NCI-H1105 treated with DMSO at 0.1 percent for 48 hours (cell line): ENCODE results near the gene HIRIP3.
"Not testable (repeated sequence)": the region's sequence is repeated elsewhere in the genome, so short reads cannot be mapped to it uniquely, and the experiment has no call there.

Source experiments
- DNase-seq: peaks from one replicate; lab custom pipeline; 2025; lab: John Stamatoyannopoulos, UW

Gene HIRIP3

DNA sequence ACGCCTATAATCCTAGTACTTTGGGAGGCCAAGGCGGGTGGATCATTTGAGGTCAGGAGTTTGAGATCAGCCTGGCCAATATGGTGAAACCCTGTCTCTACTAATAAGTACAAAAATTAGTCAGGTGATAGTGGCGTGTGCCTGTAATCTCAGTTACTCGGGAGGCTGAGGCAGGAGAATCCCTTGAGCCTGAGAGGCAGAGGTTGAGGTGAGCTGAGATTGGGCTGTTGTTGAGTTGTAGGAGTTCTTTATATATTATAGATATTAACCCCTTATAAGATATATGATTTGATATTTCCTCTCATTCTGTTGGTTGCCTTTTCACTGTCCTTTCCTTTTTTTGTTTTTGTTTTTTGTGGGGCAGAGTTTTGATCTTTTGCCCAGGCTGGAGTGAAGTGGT, 35.6 kb downstream of the HIRIP3 start:
- not testable (repeated sequence) for DNase-seq

DNA sequence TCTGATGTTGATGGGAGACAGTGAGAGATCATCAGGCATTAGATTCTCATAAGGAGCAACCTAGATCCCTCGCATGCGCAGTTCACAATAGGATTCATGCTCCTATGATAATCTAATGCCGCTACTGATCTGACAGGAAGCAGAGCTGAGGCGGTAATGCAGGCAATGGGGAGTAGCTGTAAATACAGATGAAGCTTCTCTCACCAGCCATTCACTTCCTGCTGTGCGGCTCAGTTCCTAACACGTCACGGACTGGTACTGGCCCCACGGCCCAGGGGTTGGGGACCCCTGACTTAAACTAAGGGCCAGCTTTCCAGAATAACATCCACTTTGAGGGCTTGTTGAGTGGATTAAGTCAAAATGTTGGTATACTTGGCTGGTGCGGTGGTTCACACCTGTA, 36.1 kb downstream of the HIRIP3 start:
- DNase-seq, result no peak

DNA sequence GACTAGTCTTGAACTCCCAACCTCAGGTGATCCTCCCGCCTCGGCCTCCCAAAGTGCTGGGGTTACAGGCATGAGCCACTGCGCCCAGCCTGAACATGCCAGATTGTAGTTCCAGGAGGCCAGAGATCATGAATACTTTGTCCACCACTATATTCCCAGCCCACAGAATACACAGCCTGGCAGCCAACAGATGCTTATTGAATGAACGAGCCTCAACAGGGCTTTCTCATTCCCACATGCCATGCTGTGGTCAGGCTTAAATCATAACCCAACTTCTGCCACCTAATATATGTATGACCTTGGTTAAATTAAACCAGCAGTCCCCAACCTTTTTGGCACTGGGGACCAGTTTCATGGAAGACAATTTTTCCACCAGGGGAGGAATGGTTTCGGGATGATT, 36.7 kb downstream of the HIRIP3 start:
- DNase-seq, result no peak

DNA sequence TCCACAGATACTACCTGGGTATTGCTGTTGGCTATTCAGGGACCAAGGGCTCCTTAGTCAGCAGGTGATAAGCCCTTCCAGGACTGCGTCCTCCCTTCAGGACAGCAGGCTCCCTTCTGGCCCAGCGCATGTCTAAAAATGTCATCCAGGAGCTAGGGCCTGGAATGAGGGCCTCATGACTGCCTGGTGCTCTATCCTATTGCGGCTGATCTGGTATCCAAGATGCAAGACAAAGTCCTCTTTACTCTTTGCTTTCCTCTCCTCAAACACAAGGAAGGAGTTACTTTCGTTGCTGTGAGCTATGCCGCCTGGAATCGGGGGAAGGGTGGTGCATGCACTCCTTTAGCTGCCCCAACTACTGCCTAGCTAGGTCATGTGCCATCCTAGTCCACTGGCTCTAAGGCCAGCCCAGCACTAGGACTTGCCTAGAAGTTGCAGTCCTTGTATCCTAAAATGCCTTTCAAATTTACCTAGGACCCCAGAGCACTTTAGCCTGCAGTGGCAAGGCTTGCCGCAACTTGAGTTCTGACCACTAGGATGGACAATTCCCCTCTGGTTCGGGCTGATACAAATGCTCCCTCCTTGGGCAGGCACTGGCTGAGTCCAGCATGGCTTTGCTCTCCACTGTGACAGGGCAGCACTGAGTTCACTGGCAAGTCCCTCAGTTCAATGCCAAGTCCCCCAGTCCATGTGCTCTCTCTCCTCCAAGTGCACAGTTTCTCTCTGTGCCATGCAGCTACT, 43.6 kb downstream of the HIRIP3 start:
- no peak for DNase-seq

DNA sequence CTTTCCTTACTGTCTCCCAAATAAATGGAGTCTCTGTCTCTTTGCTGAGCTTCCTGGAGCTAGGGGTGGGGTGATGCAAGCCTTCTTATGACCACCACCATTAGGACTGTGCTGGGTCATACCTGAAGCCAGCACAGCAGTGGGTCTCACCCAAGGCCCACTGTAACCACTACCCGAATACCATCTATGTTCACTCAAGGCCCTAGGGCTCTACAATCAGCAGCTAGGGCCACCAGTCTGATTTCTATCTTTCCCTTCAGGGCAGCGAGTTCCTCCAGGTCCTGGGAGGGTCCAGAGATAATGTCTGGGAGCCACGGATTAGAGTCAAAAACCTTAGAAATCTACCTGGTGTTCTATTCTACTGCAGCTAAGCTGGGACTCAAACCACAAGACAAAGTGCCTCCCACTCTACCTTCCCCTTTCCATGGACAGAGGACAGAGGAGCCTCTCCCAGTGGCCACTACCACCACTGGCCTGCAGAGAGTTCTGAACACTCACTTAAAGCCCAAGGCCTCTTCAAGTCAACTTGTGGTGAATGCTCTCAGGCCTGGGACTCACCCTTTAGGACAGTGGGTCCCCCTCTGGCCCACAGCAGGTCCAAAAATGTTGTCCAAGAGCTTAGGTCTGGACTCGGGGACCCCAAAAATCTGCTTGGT, 44.5 kb downstream of the HIRIP3 start:
- no peak for DNase-seq

DNA sequence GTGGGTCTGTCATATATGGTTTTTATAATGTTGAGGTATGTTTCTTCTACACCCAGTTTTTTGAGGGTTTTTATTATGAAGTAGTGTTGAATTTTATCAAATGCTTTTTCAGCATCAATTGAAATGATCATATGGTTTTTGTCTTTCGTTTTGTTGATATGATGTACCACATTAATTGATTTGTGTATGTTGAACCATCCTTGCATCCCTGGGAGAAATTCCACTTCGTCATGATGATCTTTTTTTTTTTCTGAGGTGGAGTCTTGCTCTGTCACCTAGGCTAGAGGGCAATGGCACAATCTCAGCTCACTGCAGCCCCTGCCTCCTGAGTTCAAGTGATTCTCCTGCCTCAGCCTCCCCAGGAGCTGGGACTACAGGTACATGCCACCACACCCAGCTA, 47.5 kb downstream of the HIRIP3 start:
- DNase-seq, result no peak

DNA sequence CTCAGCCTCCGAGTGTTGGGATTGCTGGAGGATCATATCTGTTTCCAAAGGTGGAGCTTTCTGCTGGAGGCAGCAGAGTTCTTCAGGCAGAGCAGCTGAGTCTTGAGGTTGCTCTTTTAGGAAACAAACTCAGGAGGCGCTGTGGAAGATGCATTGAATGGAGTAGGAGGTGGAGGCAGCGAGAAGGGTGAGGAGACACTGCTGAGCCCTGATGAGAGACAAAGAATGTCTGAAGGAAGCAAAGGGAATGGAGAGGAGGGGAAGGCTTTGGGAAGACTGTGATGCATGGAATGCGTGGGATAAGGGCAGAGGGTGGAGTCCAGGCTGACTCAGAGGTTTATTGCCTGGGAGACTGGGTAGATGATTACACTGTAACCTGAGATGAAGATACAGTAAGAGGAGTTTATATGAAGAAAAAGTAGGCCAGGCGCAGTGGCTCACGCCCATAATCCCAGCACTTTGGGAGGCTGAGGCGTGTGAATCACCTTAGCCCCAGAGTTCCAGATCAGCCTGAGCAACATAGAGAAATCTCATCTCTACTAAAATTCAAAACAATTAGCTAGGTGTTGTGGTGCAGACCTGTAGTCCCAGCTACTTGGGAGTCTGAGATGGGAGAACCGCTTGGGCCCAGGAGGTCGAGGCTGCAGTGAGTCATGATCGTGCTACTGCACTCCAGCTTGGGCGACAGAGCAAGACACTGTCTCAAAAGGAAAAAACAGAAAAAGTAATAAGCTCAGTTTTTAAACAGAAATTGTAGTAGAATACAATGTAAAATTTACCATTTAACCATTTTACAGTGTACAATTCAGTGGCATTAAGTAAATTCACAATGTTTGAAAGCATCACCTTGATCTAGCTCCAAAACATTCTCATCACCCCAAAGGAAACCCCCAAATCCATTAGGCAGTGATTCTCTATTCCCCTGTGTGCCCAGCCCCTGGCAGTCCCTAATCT, 51.3 kb downstream of the HIRIP3 start:
- peak; percentile 22 for DNase-seq
